Stimulated activated CD4-positive, alpha-beta T cell treated with anti-CD3 and anti-CD28 coated beads, TNF-alpha, amount 100 ng/mL, for 48 hours (primary cell): Measurements from ENCODE around the gene AGFG2.

Source experiments
- DNase-seq, 3 donors: peaks; one replicate each; pipeline ENCODE4 v3.0.0-alpha.2; 2020; ENCODE audit warnings: low read depth in 3 of 3

Gene AGFG2

DNA sequence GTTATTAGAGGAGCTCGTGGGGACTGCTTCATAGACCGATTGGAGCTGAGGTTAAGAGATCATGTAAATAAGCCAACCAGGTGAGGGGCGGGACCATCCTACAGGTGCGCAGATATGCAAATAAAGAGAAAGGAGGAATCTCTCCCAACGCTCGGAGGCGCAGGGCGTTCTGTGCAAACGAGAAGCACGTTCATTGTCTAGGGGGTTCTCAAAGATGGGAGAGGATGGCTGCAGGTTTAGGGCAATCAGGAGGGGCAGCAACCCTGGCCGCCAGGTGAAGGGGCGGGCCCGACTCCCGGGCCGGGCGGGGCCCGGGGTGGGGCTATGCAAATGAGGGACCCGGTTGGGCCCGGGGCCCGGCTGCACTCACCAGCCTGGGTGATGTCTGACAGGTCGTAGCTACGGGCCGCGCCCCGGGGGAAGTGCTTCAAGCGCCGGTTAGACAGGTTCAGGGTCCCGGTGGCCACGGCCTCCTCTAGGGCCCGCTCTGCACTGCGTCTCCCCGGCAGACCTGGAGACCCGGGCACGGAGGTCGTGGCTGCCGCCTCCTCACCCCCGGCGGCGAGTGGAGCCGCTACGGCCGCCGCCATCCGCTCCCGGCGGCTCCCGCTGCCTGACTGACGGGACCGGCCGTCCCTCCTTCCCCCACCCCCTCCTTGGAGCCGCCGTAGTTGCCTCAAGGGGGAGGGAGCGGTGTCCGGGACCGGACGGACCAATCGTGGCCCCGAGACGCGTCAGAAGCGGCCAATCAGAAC, 46.7 kb downstream of the AGFG2 start, which contains the start of gene LRCH4:
TSS of gene LRCH4 (minus strand) at position 619 of the 755 bp plus-strand sequence. CDS start at position 590, 29 bp downstream.
- DNase-seq = peak in 2 of 3 donors; percentile 26 to 59

DNA sequence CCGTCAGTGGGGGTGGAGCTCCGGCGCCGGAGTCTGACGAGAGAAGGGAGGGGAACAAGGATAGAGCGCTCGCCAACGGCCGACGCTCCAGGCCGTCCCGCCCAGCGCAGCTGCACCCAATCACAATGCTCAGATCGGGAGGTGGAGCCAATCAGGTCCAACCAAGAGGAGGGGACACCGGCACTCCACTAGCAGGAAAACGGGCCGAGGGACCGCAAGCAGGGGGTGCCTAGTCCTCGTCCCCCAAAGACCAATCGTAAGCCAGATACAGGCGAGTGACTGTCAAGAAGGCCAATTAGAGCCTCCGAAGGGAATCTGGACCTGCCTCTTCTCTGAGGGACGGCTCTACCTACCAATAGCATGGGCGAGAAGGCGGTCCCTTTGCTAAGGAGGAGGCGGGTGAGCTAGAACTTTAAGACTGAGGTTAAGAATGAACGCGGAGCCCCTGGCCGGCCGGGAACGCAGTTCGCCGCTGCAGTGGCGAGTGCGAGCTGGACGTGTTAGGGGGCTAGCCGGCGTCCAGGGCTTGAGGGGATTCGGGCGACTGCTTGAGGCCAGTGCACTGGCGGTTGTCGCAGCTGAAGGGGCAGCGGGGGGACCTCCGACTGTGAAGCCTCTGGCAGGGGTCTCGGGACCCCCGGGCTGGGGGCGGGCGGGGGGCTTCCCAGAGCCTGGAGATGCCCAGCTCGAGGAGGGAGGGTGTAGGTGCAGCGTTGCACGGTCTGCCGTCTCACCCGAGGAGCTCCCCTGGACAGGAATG, 47.4 kb downstream of the AGFG2 start, which contains the start of gene FBXO24:
TSS of gene FBXO24 (plus strand) at position 63 of the 760 bp plus-strand sequence. CDS start at position 361, 298 bp downstream.
- DNase-seq = peak; percentile 99

DNA sequence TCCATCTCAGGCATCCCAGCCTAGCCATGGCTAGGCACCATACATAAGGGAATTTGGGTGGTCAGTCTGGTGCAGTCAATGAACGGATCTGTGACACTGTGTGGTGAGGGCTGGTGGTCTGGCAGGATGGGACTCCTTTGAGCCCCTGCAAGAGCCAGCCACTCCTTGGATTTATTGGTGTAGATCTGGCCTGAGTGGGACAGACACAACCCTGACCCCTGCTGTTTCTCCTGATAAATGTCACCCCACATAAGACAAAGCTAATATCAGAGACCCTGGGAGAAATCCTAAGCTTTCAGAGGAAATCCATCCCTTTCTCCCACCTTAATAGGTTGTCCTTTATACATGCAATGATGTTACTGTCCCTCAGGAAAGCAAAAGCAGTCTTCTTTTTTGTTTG, 49.4 kb downstream of the AGFG2 start:
- no peak for DNase-seq

DNA sequence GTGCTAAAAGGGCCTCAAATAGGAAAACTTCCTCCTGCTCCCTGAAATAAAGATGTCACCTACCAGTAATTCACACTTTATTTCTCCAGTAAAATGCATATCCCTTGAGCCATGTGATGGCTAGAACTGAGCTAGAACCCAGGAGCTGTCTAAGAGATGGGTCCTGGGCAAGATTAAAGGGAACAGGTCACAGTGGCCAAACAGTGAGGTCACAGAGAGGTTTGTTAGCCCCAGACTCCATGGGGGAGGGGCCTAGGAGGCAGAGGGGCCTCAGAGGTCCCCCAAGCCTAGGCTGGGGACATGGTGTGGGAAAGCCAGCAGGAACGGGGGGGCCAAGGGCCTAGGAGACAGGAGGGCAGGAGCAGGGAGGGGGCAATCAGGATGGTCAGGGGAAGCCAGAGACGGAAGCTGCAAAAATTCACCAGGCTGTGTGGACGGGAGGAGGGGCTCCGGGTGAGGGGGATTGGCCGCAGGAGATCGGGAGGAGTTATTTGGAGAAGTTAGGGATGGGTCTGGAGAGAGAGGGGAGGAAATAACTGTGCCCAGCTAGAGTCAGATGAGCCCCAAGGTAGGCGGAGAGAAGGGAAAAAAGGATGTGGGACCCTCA, 50.4 kb downstream of the AGFG2 start:
- DNase-seq = no peak

DNA sequence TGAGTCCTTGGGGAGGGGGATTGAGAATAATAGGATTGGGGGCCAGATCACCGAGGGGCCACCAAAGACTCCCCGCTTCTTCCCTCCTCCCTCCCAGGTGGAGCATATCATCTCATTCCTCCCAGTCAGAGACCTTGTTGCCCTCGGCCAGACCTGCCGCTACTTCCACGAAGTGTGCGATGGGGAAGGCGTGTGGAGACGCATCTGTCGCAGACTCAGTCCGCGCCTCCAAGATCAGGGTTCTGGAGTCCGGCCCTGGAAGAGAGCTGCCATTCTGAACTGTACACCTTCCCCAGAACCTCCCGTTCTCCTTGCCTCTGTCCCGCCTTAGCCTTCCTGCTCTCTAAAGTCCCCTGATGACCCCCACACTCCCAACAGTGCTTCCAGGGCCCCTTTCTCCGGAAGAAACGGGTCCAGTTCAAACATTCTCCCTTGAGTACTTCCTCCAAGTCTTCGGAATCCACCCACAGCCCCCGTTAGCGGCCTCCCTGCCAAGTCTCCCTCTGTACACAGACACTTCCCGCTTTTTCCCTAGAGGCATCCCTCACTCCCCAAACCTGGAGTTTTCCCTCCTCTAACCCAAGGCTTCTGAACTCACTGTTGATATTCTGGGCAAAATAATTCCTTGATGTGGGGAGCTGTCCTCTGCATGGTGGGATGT, 51.2 kb downstream of the AGFG2 start:
- DNase-seq = no peak

DNA sequence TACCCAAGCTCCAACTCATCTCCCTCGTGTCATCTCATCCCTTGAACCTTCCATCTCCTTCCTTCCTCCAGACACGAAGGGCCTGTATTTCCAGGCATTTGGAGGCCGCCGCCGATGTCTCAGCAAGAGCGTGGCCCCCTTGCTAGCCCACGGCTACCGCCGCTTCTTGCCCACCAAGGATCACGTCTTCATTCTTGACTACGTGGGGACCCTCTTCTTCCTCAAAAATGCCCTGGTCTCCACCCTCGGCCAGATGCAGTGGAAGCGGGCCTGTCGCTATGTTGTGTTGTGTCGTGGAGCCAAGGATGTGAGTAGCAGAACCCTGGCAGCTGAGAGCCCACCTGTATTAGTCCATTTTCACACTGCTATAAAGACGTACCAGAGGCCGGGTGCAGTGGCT, 52.6 kb downstream of the AGFG2 start:
- no peak for DNase-seq

DNA sequence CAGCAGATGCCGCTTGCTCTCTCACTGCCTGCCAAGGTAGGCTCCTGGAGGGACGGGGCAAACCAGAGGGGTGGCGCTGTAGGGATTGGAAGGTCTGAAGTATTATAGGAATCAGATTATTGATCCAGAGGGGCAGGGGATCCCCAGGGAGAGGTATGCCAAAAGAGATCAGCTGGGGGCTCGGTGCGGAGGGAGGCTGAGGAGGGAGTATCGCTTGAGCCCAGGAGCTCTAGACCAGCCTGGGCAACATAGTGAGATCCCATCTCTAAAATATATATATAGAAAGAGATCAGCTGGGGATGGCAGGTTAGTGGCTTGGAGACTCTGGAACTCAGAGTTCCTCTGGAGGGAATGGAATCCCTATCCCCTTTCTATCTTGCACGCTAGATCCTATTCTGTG, 56.2 kb downstream of the AGFG2 start:
- no peak for DNase-seq

DNA sequence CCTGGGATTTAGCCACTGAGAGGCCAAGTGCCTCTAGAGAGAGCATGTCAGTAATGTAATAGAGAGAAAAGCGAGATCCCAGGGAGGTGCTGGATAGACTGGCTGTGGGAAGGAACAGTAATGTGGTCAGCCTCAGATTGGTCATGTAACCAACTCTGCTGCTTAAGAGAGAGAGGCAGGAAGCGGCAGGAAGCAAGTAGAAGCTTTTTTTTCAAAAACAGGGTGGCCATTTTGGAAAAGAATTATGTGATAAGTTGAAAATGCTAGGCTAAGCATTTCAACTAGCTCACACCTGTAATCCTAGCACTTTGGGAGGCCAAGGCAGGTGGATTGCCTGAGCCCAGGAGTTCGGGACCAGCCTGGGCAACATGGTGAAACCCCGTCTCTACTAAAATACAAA, 59.4 kb downstream of the AGFG2 start:
- DNase-seq = no peak

DNA sequence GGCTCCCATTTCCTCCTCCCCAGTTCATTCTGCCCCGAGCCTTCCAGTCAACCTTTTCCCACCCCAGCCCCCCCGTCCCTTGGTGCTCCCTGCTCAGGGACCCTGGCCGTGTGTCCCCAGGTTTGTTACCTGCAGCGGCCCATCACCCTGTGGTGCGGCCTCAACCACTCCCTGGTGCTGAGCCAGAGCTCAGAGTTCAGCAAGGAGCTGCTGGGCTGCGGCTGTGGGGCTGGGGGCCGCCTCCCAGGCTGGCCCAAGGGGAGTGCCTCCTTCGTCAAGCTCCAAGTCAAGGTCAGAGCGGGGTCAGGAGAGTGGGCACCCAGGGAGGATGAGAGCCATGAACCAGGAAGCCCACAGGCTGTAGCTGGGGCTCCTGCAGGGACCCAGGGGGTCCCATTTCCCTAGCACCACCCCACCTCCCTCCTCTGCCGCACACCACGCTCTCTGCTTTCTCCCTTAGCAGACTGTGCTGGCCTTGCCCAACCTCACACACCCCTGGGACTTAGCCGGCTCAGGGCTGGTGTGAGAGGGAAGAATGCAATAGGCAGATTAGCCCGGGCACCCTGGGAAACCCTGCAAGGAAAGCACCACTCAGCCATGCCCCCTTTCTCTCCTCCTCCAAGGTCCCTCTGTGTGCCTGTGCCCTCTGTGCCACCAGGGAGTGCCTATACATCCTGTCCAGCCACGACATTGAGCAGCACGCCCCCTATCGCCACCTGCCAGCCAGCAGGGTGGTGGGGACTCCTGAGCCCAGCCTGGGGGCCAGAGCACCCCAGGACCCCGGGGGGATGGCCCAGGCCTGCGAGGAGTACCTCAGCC, 61.1 kb downstream of the AGFG2 start:
- DNase-seq = no peak

DNA sequence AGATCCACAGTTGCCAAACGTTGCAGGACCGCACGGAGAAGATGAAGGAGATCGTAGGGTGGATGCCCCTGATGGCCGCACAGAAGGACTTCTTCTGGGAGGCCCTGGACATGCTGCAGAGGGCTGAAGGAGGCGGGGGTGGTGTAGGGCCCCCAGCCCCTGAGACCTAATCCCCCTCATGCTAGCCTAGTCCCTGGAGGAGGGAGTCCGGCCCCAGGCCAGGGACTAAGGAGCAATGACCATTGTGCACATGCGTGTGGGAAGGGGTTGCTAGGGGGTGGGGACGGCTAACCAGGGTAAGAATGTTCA, 61.7 kb downstream of the AGFG2 start:
- no peak for DNase-seq

DNA sequence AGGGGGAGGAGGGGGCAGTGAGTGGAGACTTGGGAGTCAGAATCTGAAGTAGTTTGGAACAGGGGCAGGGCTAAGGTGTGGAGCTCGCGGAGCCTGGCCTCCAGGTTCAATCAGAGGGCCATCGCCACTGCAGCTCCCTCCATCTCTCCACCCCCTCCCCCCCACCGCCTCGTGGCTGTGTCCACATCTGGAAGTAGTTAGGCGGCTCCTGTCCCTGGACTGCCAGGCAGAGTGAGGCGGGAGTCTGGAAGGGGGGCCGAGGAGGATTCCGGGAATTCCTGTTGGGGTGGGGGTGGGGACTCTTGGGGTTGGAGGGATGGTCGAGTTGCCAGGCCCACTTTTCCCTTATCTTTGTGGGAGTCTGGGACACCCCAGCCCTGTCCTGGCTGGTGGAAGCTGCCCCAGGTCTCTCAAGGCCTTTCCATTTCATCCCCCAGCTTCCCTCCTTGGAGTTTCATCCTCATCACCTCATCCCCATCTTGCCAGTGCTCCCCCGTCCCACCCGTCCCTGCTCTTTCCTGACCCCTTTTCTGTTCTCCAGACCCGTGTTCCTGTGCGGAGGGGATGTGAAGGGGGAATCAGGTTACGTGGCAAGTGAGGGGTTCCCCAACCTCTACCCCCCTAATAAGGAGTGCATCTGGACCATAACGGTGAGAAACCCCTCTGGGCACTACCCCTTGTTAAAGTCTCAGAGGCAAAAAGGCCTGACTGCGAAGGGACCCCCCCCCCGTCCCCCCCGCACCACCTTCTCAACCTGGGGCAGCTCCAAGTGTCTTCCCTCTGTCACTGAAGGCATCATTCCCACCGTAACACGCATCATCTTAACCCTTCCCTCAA, 64.1 kb downstream of the AGFG2 start:
- no peak for DNase-seq

DNA sequence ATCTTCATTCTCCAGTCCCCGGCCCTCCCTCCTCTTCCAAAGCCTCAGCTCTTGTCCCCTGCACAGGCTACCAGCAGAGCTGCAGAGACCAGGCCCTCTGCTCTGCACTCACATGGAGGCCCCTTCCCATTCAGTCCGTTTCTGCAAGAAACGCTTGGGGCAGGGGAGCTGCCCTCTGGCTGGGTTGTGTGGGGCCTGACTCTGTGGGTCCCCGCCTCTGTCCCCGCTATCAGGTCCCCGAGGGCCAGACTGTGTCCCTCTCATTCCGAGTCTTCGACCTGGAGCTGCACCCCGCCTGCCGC, 64.7 kb downstream of the AGFG2 start:
- no peak for DNase-seq

DNA sequence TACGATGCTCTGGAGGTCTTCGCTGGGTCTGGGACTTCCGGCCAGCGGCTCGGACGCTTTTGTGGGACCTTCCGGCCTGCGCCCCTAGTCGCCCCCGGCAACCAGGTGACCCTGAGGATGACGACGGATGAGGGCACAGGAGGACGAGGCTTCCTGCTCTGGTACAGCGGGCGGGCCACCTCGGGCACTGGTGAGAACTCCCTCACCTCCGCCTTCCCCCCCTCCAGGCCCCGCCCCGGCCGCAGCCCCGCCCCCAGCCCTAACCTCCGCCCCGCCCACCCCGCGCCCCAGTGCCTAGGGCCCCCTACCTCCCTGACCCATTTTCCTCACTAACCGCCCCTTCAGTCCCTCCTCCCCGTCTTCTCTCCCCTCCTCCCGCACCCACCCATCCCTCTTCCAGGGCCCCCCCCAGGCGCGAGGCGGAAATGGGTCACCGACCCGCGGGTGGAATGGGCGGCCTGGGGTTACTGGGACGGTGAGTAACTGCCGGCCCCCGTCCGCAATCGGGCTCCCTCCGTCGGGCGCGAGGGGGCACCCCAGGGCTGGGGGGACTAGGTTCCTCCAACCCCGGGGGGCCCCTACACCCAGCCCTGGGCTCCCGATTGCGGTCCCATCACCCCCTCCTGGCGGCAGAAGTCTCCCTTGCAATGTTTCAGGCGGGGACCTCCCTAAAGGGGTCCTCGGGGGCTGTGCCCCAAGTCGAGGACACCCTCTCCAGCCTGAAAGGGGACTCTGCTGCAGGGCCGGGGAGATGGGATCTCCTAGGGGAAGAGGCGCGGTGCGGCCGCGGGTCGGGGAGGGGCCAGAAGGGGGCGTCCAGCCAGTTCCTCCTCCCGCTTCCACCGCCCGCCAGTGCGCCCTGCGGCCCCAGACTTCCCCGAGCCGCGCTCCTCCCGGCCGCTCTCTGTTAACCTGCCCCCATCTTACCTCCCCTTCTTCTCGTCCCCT, 65.3 kb downstream of the AGFG2 start:
- DNase-seq = peak; percentile 39 to 63 (median 48)

DNA sequence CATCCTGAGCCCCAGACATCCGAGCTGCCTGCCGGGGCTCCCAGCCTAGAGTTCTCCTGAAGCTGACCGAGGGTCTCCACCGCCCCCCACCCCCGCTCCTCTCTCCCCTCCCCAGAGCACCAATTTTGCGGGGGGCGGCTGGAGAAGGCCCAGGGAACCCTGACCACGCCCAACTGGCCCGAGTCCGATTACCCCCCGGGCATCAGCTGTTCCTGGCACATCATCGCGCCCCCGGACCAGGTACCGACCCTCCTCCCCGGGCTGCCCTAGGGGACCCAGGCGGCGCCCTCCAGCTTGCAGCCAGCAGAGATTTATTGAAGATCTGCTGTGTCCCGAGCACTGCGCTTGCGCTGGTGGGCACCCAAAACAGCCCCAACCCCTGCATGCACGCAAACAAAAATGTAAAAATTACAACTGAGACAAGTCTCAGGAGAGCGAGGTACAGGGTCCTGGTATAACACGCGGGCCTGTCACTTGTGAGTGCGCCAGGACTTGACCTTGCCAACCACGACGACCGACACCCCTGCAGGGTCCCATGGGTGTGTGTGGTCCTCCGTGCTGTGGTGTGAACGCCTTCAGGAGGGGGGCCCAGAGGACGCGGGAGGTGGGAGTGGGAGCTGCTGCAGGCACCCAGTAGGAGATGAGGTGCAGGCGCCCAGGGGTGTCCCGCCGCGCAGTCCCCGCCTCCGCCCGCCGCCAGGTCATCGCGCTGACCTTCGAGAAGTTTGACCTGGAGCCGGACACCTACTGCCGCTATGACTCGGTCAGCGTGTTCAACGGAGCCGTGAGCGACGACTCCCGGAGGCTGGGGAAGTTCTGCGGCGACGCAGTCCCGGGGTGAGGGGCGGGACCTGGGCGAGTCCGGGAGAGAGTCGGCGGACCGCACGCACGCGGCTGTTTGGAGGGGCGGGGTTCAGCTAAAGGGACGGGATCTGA, 66.2 kb downstream of the AGFG2 start:
- DNase-seq = no peak

DNA sequence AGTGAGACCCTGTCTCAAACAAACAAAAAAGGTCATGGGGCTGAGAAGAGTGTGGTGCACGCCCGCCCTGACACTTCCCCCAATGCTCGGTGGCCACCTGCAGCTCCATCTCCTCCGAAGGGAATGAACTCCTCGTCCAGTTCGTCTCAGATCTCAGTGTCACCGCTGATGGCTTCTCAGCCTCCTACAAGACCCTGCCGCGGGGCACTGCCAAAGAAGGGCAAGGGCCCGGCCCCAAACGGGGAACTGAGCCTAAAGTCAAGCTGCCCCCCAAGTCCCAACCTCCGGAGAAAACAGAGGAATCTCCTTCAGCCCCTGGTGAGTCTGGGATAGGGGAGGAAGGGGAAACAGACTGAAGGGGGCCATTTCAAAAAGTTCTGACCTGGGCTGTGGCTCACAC, 67.3 kb downstream of the AGFG2 start:
- no peak for DNase-seq

DNA sequence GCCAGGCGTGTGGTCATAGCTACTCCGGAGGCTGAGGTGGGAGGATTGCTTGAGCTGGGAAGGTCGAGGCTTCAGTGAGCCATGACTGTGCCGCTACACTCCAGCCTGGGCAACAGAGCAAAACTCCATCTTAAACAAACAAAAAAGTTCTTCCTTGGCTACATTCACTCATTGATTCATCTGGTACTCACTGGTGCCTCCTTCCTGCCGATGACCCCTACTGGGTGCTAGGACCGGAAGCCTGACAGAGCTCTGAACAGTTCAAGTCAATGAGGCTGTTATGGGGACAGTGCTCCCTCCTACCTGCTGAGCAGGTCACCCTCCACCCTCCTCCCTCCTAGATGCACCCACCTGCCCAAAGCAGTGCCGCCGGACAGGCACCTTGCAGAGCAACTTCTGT, 68.1 kb downstream of the AGFG2 start:
- DNase-seq = no peak

DNA sequence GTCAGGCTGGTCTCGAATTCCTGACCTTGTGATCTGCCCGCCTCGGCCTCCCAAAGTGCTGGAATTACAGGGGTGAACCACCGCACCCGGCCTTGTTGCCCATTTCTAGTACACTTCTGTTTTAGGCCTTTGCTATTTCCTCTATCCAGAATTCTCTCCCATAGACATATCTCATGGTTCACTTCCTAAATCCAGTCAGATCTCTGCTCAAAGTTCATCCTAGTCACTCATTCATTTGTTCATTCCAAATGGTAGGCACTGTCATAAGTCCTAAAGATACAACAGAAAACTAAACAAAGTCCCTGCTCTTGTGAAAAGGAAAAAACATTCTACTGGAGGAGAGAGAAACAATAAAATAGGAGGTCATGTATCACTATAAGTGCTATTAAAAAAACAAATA, 71.0 kb downstream of the AGFG2 start:
- no peak for DNase-seq

DNA sequence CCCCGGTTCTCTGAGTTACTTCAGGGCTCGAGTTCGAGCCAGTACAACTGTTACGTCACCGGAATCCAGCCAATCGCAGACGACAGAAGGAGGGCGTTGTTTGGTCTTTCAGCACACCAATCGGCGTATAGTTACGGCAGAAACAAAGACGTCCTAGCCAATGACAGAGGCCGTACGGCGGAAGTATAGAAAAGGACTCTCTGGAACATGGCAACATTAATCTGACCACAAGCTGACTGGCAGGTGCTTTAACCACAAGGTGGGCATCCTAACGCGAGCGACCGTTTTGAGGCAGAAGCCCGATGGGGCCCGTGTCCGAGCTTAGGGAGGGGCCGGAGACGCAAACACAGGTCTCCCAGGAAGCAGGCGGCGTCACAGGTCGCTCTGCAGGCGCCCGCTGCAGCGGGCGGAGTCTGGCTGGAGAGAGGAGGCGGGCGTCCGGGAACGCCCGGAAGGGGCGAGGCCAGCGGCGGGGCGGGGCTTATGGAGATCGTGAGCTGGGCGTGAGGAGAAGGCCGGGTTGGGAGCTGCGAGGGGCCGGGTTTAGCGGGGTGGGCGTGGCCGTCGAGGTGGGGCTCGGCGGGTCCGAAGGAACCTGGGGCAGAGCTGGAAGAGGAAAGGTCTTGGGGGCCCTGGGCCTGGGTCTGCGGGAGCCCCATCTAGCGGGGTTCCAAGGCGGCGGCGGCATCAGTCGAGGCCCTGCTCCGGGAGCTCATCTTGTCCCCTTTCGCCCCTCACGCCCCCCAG, 73.2 kb downstream of the AGFG2 start, which contains the start of gene MOSPD3:
TSS of gene MOSPD3 (plus strand) at position 558 of the 747 bp plus-strand sequence. CDS start 252 bp downstream, outside the sequence.
- peak; percentile 95 to 99 (median 96) for DNase-seq
